H1 (cell line): ENCODE measurements around the gene PLEKHG4. TPM values are rescaled to one million over a fixed set of nuclear protein-coding genes. Genes with fewer than 3 reads are reported as not detected.

Source experiments
- ASH2L ChIP-seq: fragments of 200-600, 300-600 bp; sonication (generic); IDR thresholded peaks from one replicate; pipeline ENCODE4 v1.7.1; 2017; ENCODE audit warnings: low read length
- CREB1 ChIP-seq: IDR thresholded peaks from 2 replicates; pipeline ENCODE4 v1.6.1; 2012; ENCODE audit warnings: inconsistent platforms
- E2F6 ChIP-seq: IDR thresholded peaks from 2 replicates; pipeline ENCODE4 v1.6.1; 2012; ENCODE audit warnings: inconsistent platforms
- EGR1 ChIP-seq: IDR thresholded peaks from 2 replicates; pipeline ENCODE4 v1.6.1; 2011; ENCODE audit warnings: low read depth, low read length, borderline replicate concordance
- GABPA ChIP-seq: IDR thresholded peaks from 2 replicates; pipeline ENCODE4 v1.6.1; 2011; ENCODE audit warnings: mild to moderate bottlenecking, low read length, moderate library complexity, borderline replicate concordance; ENCODE audit not compliant: insufficient read depth
- GTF2F1 ChIP-seq: IDR thresholded peaks from 2 replicates; pipeline ENCODE4 v1.6.1; 2012; ENCODE audit warnings: low read depth, low read length, improper control_type of control experiment, borderline replicate concordance
- JUND ChIP-seq: IDR thresholded peaks from 2 replicates; pipeline ENCODE4 v1.6.1; 2011; ENCODE audit warnings: mild to moderate bottlenecking, improper control_type of control experiment, low read length
- KDM1A ChIP-seq: fragments of 200-600, 300-600 bp; sonication (generic); IDR thresholded peaks from 2 replicates; pipeline ENCODE4 v1.7.1; 2016; ENCODE audit warnings: mild to moderate bottlenecking, low read length, borderline replicate concordance
- MAFK ChIP-seq: IDR thresholded peaks from 2 replicates; pipeline ENCODE4 v1.6.1; 2012; ENCODE audit warnings: low read depth, mild to moderate bottlenecking, improper control_type of control experiment, low read length
- PHF8 ChIP-seq: fragments of 200-600 bp; sonication (generic); conservative IDR thresholded peaks from 2 replicates; pipeline ENCODE4 v1.7.1; 2012; ENCODE audit warnings: low read depth, mild to moderate bottlenecking, inconsistent platforms, low read length, moderate library complexity
- POU5F1 ChIP-seq: IDR thresholded peaks from 2 replicates; pipeline ENCODE4 v1.6.1; 2011; ENCODE audit warnings: low read depth, mild to moderate bottlenecking, low read length, moderate library complexity
- SAP30 ChIP-seq: fragments of 300-600 bp; sonication (generic); IDR thresholded peaks from 2 replicates; pipeline ENCODE4 v1.7.1; 2012; ENCODE audit warnings: low read length, moderate library complexity, mild to moderate bottlenecking, inconsistent platforms; ENCODE audit not compliant: insufficient read depth, insufficient replicate concordance
- SRF ChIP-seq: IDR thresholded peaks from 2 replicates; pipeline ENCODE4 v1.6.1; 2011; ENCODE audit warnings: mild to moderate bottlenecking, low read depth, low read length, moderate library complexity
- SUZ12 ChIP-seq: fragments of 200-600 bp; sonication (generic); IDR thresholded peaks from 2 replicates; pipeline ENCODE4 v1.6.1; 2012; ENCODE audit warnings: mild to moderate bottlenecking, inconsistent platforms, low read length, moderate library complexity, mixed read lengths
- TAF1 ChIP-seq: IDR thresholded peaks from 2 replicates; pipeline ENCODE4 v1.6.1; 2011; ENCODE audit warnings: mild to moderate bottlenecking, low read depth, low read length
- TCF12 ChIP-seq: IDR thresholded peaks from 2 replicates; pipeline ENCODE4 v1.6.1; 2011; ENCODE audit warnings: low read depth, mild to moderate bottlenecking, low read length
- USF2 ChIP-seq: IDR thresholded peaks from 2 replicates; pipeline ENCODE4 v1.6.1; 2011; ENCODE audit warnings: low read length, improper control_type of control experiment
- ZNF274 ChIP-seq: IDR thresholded peaks from 2 replicates; pipeline ENCODE4 v1.7.0; 2012; ENCODE audit warnings: low read length, borderline replicate concordance; ENCODE audit errors: extremely low read depth
- polyA plus RNA-seq, 7 experiments: library from polyadenylated mRNA; depleted of rRNA in 3 of 7; stranded (reverse) in 5 of 7; unstranded in 2 of 7; fragments of >200 nt in 5 of 7; fragments of 200-250 nt in 2 of 7; gene quantifications; 1 replicate in 5 of 7; 2 replicates in 1 of 7; 4 replicates in 1 of 7; pipeline versions ENCODE4 v1.2.1 to v1.2.3, GENCODE V29; 2011 to 2013; ENCODE audit warnings: missing spikeins in 2 of 7, mixed read lengths in 2 of 7
- total RNA-seq: library from RNA; stranded (reverse); fragmentation: NEBNext Ultra II Directional; extraction: Animal tissue kit (Norgen Biotek cat#: 25700); gene quantifications from 2 replicates; pipeline ENCODE4 v1.2.1, GENCODE V29; 2021
- TF ChIP-seq, protein P1 (sequence below), 3 experiments: IDR thresholded peaks; 1 replicate in 2 of 3; 2 replicates in 1 of 3; pipeline versions ENCODE4 v1.5.1 to v1.6.1; 2011; ENCODE audit warnings: low read length in 3 of 3, mild to moderate bottlenecking in 3 of 3, inconsistent platforms in 2 of 3, low read depth in 1 of 3, moderate library complexity in 1 of 3; ENCODE audit not compliant: insufficient read depth in 1 of 3; ENCODE audit errors: control extremely low read depth in 1 of 3

PLEKHG4 gene
- total and polyA plus RNA-seq, 2 of the 8 experiments (the other 6 are each of a cell fraction or from before 2014, with no cell fraction given) = 7.7 to 11.1 TPM

- TF ChIP-seq GABPA (no peak; the same call in 1 of the 2 replicates), USF2 (peak; percentile 31; the same call in 1 of the 2 replicates), SUZ12 (no peak), ZNF274 (no peak), ASH2L (no peak), PHF8 (peak; percentile 56; the same call in 1 of the 2 replicates), POU5F1 (no peak), SRF (0 out of 2 replicates have a peak, but pooled peaks have one; percentile 7), MAFK (no peak), GTF2F1 (no peak), CREB1 (peak; percentile 62; the same call in 1 of the 2 replicates), SAP30 (no peak), KDM1A (0 out of 2 replicates have a peak, but pooled peaks have one; percentile 37), TCF12 (0 out of 2 replicates have a peak, but pooled peaks have one; percentile 34), TAF1 (peak; percentile 55; the same call in 1 of the 2 replicates), E2F6 (peak; percentile 93), EGR1 (peak; percentile 49; the same call in 1 of the 2 replicates), JUND (no peak)
- TF ChIP-seq, protein P1, sequence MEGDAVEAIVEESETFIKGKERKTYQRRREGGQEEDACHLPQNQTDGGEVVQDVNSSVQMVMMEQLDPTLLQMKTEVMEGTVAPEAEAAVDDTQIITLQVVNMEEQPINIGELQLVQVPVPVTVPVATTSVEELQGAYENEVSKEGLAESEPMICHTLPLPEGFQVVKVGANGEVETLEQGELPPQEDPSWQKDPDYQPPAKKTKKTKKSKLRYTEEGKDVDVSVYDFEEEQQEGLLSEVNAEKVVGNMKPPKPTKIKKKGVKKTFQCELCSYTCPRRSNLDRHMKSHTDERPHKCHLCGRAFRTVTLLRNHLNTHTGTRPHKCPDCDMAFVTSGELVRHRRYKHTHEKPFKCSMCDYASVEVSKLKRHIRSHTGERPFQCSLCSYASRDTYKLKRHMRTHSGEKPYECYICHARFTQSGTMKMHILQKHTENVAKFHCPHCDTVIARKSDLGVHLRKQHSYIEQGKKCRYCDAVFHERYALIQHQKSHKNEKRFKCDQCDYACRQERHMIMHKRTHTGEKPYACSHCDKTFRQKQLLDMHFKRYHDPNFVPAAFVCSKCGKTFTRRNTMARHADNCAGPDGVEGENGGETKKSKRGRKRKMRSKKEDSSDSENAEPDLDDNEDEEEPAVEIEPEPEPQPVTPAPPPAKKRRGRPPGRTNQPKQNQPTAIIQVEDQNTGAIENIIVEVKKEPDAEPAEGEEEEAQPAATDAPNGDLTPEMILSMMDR (IDR thresholded peaks at IDR 0.05; ENCODE audit: control extremely low read depth in 1 of 3, insufficient read depth in 1 of 3, low read depth in 1 of 3, low read length in 3 of 3) = peak; percentile 78 to 98 (median 83)
Measured at GRCh38 chr16:67279296-67280089, at the start of gene PLEKHG4 (continued).
